HepG2 (cell line): ENCODE results near the gene HSPB7. TPM values are rescaled to one million over a fixed set of nuclear protein-coding genes. Genes with fewer than 3 reads are reported as not detected.

Experiments used
- ETS1 ChIP-seq: sonication (generic); formaldehyde crosslinking; IDR thresholded peaks from 2 replicates; pipeline ENCODE4 v1.4.0; 2020; ENCODE audit warnings: missing genetic modification reagents
- KDM6A ChIP-seq: IDR thresholded peaks from 2 replicates; pipeline ENCODE4 v1.6.1; 2016; ENCODE audit warnings: low read depth
- NCOA2 ChIP-seq: sonication (generic); formaldehyde crosslinking; IDR thresholded peaks from 2 replicates; pipeline ENCODE4 v1.8.0; 2022; ENCODE audit warnings: inconsistent platforms
- NFATC3 ChIP-seq: sonication (generic); formaldehyde crosslinking; IDR thresholded peaks from 2 replicates; pipeline ENCODE4 v1.5.1; 2020; ENCODE audit warnings: mild to moderate bottlenecking, missing genetic modification reagents
- ZBTB33 ChIP-seq: sonication (generic); formaldehyde crosslinking; IDR thresholded peaks from 2 replicates; pipeline ENCODE4 v1.4.0; 2020; ENCODE audit warnings: missing genetic modification reagents
- ZBTB40 ChIP-seq, 2 experiments: fragments of 450-650 bp in 1 of 2; sonication (generic) in 1 of 2; formaldehyde crosslinking in 1 of 2; IDR thresholded peaks; 2 replicates each; pipeline versions ENCODE4 v1.6.1 to v1.8.0; 2016 to 2022; ENCODE audit warnings: antibody characterized with exemption in 1 of 2, mild to moderate bottlenecking in 1 of 2, missing genetic modification reagents in 1 of 2
- ZNF142 ChIP-seq: sonication (generic); formaldehyde crosslinking; IDR thresholded peaks from 2 replicates; pipeline ENCODE4 v1.4.0; 2020; ENCODE audit warnings: missing genetic modification reagents
- ZNF720 ChIP-seq: sonication (generic); formaldehyde crosslinking; IDR thresholded peaks from 2 replicates; pipeline ENCODE4 v1.4.0; 2020; ENCODE audit warnings: missing genetic modification reagents
- ZNF737 ChIP-seq: sonication (generic); formaldehyde crosslinking; IDR thresholded peaks from 2 replicates; pipeline ENCODE4 v1.5.0; 2020; ENCODE audit warnings: missing genetic modification reagents, mild to moderate bottlenecking, borderline replicate concordance
- ZNF792 ChIP-seq: IDR thresholded peaks from 2 replicates; pipeline ENCODE4 v1.6.1; 2016
- polyA plus RNA-seq, 8 experiments: library from polyadenylated mRNA; depleted of rRNA in 3 of 8; stranded (reverse) in 7 of 8; unstranded in 1 of 8; fragments of >200 nt; fragmentation: Illumina TruSeq in 4 of 8; extraction: Trizol in 4 of 8; gene quantifications; 2 replicates each; pipeline versions ENCODE4 v1.2.1 to v1.2.3, GENCODE V29; 2011 to 2016; ENCODE audit warnings: low read depth in 4 of 8, missing spikeins in 1 of 8, mixed read lengths in 1 of 8; ENCODE audit not compliant: insufficient read depth in 1 of 8
- total RNA-seq, 5 experiments: library from RNA; depleted of rRNA; stranded (reverse); fragments of >200 nt; fragmentation: Illumina TruSeq; extraction: Trizol; gene quantifications; 2 replicates each; pipeline ENCODE4 v1.2.3, GENCODE V29; 2016; ENCODE audit warnings: low read depth in 1 of 5

The HSPB7 gene
- total and polyA plus RNA-seq, 2 of the 13 experiments (the other 11 are each of a cell fraction or from before 2014, with no cell fraction given) = 0.20 TPM; not detected in 1

- peak; percentile 31; the same call in 1 of the 2 replicates for TF ChIP-seq ZNF792 (CRISPR knock-in tag)
- no peak for TF ChIP-seq ZNF142 (CRISPR knock-in tag)
- TF ChIP-seq ZBTB33 (CRISPR knock-in tag) = 0 out of 2 replicates have a peak, but pooled peaks have one; percentile 40
- TF ChIP-seq ZNF720 (CRISPR knock-in tag) = no peak
- 0 out of 2 replicates have a peak, but pooled peaks have one; percentile 33 for TF ChIP-seq KDM6A (CRISPR knock-in tag)
- no peak for TF ChIP-seq ZNF737 (CRISPR knock-in tag)
- 0 out of 2 replicates have a peak, but pooled peaks have one; percentile 11 for TF ChIP-seq NCOA2 (CRISPR knock-in tag)
- no peak for TF ChIP-seq NFATC3 (CRISPR knock-in tag)
- TF ChIP-seq ZBTB40 (IDR thresholded peaks at IDR 0.05) = no peak
- TF ChIP-seq ZBTB40 (CRISPR knock-in tag; IDR thresholded peaks at IDR 0.05) = no peak
- TF ChIP-seq ETS1 (CRISPR knock-in tag) = no peak
Observed at GRCh38 chr1:15994590-15995351, 23.1 kb downstream of the HSPB7 start (continued).
